Measurements from ENCODE around the gene PCNX2. TPM values are rescaled to one million over a fixed set of nuclear protein-coding genes. Genes with fewer than 3 reads are reported as not detected.

Gene PCNX2
- total RNA-seq, 1 experiment from 2014 or later, result 50.8 TPM

DNA sequence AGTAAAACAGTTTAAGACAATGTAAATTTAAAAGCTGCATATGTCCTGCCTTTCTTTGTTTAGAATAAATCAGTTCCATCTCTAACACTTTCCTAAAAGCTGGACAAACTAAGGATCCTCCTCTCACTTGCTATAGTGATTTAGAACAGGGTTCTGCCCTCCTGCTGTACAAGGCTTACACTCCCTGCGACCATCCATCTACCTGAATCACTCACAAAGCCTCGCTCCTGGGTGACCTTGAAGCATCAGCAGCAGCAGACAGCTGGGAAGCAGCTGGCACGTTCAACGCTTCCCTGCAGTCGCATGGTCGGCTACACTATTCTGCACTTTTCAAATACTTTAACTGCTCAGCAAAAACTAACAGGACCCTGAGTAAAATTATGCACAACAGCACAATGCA lies 217.1 kb downstream of the PCNX2 start:
- Mint-ChIP-seq H3K27ac (no peak overlapping the region), H3K36me3 (peaks cover 16% of the 10 kb centered on the region), H3K4me3 (no peak overlapping the region), H3K27me3 (ENCODE audit: low read depth) (no peaks in the 10 kb centered on the region), H3K4me1 (peaks cover 7% of the 10 kb centered on the region), H3K9me3 (peaks cover 9% of the 10 kb centered on the region)
- DNase-seq (ENCODE audit: low spot score) (no peak), ATAC-seq (no peak)
- CTCF ChIA-PET, result no interaction called here
- TF ChIP-seq CBFB (CRISPR knock-in tag; IDR thresholded peaks at IDR 0.05; ENCODE audit: low read depth) (no peak), PRDM15 (CRISPR knock-in tag; IDR thresholded peaks at IDR 0.05) (no peak), MXD4 (CRISPR knock-in tag; IDR thresholded peaks at IDR 0.05; ENCODE audit: borderline replicate concordance) (no peak), FOXJ3 (CRISPR knock-in tag; IDR thresholded peaks at IDR 0.05; ENCODE audit: borderline replicate concordance) (no peak), JUN (CRISPR knock-in tag; IDR thresholded peaks at IDR 0.05) (no peak), MYBL2 (CRISPR knock-in tag; IDR thresholded peaks at IDR 0.05) (no peak), ATF1 (CRISPR knock-in tag; IDR thresholded peaks at IDR 0.05) (no peak), NFE2L1 (CRISPR knock-in tag; IDR thresholded peaks at IDR 0.05) (no peak), ZNF423 (CRISPR knock-in tag; IDR thresholded peaks at IDR 0.05) (no peak), GTF2I (CRISPR knock-in tag; conservative IDR thresholded peaks at IDR 0.05) (no peak), ZNF416 (CRISPR knock-in tag; IDR thresholded peaks at IDR 0.05) (no peak), RELA (CRISPR knock-in tag; IDR thresholded peaks at IDR 0.05; ENCODE audit: borderline replicate concordance) (no peak), NR2C2 (CRISPR knock-in tag; IDR thresholded peaks at IDR 0.05) (no peak), ZNF219 (CRISPR knock-in tag; IDR thresholded peaks at IDR 0.05; ENCODE audit: borderline replicate concordance) (no peak), ETV6 (CRISPR knock-in tag; IDR thresholded peaks at IDR 0.05) (no peak), NR1H2 (CRISPR knock-in tag; IDR thresholded peaks at IDR 0.05) (no peak), ZNF138 (CRISPR knock-in tag; conservative IDR thresholded peaks at IDR 0.05) (no peak), GRHL2 (CRISPR knock-in tag; IDR thresholded peaks at IDR 0.05; ENCODE audit: insufficient replicate concordance, severe bottlenecking) (no peak), FOXP4 (CRISPR knock-in tag; IDR thresholded peaks at IDR 0.05) (no peak)
- TF ChIP-seq, protein P1, sequence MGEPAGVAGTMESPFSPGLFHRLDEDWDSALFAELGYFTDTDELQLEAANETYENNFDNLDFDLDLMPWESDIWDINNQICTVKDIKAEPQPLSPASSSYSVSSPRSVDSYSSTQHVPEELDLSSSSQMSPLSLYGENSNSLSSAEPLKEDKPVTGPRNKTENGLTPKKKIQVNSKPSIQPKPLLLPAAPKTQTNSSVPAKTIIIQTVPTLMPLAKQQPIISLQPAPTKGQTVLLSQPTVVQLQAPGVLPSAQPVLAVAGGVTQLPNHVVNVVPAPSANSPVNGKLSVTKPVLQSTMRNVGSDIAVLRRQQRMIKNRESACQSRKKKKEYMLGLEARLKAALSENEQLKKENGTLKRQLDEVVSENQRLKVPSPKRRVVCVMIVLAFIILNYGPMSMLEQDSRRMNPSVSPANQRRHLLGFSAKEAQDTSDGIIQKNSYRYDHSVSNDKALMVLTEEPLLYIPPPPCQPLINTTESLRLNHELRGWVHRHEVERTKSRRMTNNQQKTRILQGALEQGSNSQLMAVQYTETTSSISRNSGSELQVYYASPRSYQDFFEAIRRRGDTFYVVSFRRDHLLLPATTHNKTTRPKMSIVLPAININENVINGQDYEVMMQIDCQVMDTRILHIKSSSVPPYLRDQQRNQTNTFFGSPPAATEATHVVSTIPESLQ (CRISPR knock-in tag; IDR thresholded peaks at IDR 0.05), result no peak
- POLR2A ChIA-PET, result no interaction called here

DNA sequence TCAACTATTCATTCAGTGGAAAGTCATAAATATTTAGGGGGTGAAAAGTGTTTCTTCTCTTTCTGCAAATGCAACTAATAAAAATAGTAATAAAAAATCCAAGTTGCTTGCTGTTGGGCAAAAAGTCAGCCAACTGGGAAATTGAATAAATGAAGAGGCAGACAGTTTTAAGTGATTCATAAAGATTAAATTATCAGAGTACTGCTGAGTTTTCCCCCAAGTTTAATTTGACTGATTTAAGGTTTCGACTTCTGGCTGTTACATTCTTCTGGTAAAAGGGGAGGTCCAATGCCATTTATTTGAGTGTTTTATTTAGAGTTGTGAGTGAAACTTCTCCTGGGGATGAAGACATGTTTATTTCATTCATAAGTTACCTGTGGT lies 219.6 kb downstream of the PCNX2 start:
- POLR2A ChIA-PET, result no interaction called here
- DNase-seq (ENCODE audit: low spot score), result no peak
- CTCF ChIA-PET, result no interaction called here
- Mint-ChIP-seq H3K27ac (no peak overlapping the region), H3K36me3 (peaks cover 19% of the 10 kb centered on the region), H3K4me3 (no peak overlapping the region), H3K4me1 (peaks cover 7% of the 10 kb centered on the region), H3K9me3 (peaks cover 12% of the 10 kb centered on the region), H3K27me3 (ENCODE audit: low read depth) (no peaks in the 10 kb centered on the region)
- no peak for ATAC-seq
- TF ChIP-seq CDX4 (CRISPR knock-in tag; IDR thresholded peaks at IDR 0.05; ENCODE audit: borderline replicate concordance), result no peak
- TF ChIP-seq RELA (CRISPR knock-in tag; IDR thresholded peaks at IDR 0.05; ENCODE audit: borderline replicate concordance), result no peak
- TF ChIP-seq, protein P2, sequence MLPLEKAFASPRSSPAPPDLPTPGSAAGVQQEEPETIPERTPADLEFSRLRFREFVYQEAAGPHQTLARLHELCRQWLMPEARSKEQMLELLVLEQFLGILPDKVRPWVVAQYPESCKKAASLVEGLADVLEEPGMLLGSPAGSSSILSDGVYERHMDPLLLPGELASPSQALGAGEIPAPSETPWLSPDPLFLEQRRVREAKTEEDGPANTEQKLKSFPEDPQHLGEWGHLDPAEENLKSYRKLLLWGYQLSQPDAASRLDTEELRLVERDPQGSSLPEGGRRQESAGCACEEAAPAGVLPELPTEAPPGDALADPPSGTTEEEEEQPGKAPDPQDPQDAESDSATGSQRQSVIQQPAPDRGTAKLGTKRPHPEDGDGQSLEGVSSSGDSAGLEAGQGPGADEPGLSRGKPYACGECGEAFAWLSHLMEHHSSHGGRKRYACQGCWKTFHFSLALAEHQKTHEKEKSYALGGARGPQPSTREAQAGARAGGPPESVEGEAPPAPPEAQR (CRISPR knock-in tag; IDR thresholded peaks at IDR 0.05), result no peak
- TF ChIP-seq, protein P3, sequence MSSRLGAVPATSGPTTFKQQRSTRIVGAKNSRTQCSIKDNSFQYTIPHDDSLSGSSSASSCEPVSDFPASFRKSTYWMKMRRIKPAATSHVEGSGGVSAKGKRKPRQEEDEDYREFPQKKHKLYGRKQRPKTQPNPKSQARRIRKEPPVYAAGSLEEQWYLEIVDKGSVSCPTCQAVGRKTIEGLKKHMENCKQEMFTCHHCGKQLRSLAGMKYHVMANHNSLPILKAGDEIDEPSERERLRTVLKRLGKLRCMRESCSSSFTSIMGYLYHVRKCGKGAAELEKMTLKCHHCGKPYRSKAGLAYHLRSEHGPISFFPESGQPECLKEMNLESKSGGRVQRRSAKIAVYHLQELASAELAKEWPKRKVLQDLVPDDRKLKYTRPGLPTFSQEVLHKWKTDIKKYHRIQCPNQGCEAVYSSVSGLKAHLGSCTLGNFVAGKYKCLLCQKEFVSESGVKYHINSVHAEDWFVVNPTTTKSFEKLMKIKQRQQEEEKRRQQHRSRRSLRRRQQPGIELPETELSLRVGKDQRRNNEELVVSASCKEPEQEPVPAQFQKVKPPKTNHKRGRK (CRISPR knock-in tag; IDR thresholded peaks at IDR 0.05; ENCODE audit: borderline replicate concordance), result no peak

All from WTC11 (cell line).